ENCODE data around the gene ZNF862.

DNA sequence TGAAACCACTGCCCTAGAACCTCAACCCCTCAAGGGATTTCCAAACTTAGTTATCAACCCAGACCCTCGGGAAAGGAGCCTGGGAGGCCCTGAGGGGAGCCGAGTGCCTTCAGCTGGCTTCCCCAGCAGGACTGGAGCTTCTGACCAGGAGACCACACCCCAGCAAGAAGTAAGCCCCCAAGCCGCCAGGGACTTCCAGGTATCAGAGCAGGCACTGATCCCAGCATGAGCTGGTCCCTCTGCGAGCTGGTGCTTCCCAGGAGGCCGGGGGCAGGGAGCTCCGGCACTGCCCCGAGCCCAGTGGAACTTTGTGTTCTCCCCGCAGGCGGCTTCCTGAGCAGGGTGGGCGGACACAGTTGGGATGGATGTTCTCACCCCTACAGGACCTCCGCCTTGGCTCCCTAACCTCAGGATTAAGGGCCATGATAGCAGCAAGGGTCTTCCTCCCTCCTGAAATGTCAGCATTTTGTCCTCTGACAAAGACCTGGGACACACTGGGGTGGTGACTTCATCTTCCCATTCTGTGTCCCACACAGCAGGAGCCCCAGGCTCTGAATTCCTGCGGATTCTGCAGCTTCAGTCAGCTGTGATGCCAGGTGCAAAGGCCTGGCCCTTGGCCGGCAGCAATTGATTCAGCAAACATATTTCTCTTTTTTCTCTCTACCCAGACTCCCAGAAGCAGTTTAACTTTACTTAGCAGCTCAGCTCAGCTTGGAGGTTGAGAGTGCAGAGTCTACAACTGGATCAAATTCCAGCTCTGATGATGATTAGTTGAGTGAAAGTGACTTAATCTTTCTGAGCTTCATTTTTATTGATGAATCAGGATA, 47.2 kb downstream of the ZNF862 start:
- TF ChIP-seq, protein P1, sequence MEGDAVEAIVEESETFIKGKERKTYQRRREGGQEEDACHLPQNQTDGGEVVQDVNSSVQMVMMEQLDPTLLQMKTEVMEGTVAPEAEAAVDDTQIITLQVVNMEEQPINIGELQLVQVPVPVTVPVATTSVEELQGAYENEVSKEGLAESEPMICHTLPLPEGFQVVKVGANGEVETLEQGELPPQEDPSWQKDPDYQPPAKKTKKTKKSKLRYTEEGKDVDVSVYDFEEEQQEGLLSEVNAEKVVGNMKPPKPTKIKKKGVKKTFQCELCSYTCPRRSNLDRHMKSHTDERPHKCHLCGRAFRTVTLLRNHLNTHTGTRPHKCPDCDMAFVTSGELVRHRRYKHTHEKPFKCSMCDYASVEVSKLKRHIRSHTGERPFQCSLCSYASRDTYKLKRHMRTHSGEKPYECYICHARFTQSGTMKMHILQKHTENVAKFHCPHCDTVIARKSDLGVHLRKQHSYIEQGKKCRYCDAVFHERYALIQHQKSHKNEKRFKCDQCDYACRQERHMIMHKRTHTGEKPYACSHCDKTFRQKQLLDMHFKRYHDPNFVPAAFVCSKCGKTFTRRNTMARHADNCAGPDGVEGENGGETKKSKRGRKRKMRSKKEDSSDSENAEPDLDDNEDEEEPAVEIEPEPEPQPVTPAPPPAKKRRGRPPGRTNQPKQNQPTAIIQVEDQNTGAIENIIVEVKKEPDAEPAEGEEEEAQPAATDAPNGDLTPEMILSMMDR (IDR thresholded peaks at IDR 0.05): no peak
- TF ChIP-seq EP300 (IDR thresholded peaks at IDR 0.05) (no peak), POLR2AphosphoS5 (IDR thresholded peaks at IDR 0.05) (no peak)
